Measurements from ENCODE around the gene PADI2.
"Not testable (repeated sequence)": the region's sequence is repeated elsewhere in the genome, so short reads cannot be mapped to it uniquely, and the experiment has no call there.

Gene PADI2

DNA sequence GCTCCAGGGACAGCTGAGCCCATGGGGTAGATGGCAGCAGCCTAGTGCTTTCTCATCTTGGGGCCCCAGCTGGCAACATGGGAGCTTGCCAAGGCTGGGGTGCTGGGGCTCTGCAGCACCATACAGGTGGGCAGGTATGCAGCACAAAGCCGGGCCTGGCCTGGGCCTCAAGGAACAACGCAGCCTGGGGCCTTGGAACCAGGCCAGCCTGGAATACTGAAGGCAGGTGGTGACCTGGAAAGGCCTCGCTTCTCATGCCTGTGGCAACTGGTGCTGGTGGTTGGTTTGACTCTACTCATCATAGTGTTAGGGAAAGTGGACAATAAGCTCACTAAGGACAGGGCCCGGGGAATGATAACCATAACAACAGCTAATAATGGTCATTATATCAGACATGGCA is 38.4 kb downstream of the PADI2 start:
- DNase-seq, result no peak

DNA sequence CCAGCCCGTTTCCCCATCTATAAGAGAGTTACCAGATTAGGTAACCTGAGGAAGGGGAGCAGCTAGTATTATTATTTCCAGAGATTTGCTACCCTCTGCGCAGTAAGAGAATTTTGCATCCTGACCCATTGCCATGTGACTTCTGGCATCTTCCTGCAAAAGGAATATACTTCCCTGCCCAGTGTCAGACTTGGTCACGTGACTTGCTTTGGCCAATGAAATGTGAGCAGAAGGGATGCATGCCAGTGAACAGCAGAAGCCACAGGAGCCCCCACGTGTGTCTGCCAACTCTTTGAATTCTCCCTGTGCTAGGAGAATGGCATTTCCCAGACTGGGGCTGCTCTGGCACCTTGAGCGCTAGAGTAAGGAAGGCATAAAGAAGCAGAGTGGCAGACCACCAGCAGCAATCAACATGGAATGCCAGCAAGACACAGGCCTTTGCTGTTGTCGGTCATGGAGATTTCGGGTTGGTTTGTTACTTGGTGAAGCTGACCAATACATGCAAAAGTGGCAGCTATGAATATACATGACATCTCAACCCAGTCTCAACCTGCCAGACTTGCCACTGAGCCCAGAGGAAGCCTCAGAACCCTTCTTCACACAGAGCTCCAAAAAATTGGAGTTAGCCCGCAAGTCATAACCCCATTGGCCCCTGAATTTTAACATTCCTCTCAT is 39.0 kb downstream of the PADI2 start:
- no peak for DNase-seq

DNA sequence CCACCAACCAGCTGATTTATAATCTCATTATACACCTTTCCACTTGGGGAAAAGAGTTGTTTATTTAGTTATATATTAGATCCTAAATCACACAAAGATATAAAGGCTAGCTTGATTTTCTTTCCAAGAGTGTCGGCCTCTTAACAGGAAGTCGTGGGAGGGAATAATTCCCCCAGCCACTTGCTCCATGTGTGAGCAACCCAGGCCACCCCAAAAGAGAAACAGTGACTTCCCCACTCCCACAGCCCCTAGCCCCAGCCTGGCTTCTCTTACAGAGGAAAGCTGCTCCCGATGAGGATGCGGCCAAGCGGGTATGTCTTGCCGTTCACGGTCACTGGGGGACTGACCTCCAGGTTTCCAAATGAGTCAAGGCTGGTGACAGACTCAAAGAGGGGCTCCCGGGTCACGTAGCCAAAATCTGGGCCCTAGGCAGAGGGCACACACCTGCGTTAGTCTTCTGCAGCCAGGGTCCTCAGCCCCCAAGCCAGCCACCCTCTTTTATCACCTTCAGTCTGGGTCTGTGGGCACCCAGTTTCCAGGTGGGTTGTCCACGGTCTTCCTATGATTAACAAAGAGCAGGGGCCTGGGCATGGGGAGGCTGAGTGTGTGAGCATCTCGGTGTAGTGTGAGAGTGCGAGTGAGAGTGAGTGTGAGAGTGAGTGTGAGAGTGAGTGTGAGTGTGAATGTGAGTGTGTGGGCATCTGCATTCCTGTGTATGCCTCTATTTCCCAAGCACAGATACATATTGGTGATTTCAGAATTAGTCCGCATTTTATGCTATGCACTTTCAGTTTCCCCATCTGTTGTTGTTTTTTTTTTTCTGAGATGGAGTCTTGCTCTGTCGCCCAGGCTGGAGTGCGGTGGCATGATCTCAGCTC is 40.0 kb downstream of the PADI2 start:
- no peak for DNase-seq

GRCh38 chr1:17075470-17076255 is 43.6 kb downstream of the PADI2 start:
- no peak for DNase-seq

- DNase-seq, result no peak
Measured at GRCh38 chr1:17071794-17072193, 47.5 kb downstream of the PADI2 start.

GRCh38 chr1:17070163-17070525 is 49.1 kb downstream of the PADI2 start:
- DNase-seq, result no peak

DNA sequence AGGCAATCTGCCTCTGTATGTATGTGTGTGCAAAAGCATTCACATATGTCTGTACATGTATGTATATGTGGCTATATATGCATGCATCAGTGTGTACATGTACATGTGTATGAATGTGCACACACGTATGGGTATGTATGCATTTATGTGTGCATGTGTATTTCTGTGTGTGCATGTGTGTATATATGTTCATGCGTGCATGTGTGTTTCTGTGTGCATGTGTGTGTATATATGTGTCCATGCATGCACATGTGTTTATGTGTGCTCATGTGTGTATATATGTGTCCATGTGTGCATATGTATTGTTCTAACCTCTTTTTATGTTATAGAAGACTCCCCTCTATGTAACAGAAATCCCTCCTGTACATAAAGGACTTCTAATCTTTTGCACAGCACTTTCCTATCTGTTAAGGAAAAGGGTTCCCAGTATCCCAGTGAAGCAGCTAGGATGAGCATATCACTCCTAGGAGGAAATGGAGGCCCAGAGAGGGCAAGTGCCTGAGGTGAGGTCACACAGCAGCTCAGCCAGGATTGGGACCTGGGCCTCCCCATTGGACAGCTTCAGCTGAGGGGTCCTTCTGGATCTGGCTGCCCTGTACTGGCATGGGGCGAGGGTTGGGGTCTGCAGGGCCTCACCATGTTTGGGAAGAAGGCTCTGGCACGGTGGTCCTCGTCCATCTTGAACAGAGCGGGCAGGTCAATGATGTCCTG is 49.6 kb downstream of the PADI2 start:
- DNase-seq, result no peak

GRCh38 chr1:17068789-17069188 is 50.5 kb downstream of the PADI2 start:
- no peak for DNase-seq

GRCh38 chr1:17067465-17068240 is 51.6 kb downstream of the PADI2 start:
- DNase-seq, result no peak

GRCh38 chr1:17067069-17067426 is 52.2 kb downstream of the PADI2 start:
- no peak for DNase-seq

DNA sequence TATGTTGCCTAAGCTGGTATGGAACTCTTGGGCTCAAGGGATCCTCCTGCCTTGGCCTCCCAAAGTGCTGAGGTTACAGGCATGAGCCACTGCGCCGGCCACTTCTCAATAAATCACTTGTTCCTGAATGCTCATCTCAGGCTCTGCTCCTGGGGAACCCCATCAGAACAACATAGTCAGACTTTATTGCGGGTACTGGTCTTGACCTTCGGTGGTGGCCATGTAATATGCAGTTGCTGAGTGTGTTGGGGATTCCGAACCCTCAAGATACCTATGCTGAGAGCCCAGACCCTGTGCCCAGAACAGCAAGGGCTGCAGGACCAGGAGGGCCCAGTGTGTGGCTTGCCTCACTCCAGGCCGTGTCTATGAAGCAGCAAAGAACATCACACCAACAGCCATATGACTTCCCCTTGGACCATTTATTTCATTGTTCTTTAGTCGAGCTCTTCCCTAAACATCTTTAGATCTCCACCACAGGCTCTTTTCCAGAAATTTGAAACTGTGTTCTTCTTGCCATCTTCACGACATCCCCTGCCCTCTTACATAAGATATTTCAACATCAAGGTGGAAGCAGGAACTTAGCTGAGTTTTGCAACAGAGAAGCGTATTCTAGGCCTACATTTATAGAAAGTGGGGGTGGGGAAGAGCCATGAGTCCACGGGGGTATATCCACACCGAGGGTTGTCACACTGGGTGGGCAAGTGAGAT is 52.7 kb downstream of the PADI2 start:
- DNase-seq, result no peak

DNA sequence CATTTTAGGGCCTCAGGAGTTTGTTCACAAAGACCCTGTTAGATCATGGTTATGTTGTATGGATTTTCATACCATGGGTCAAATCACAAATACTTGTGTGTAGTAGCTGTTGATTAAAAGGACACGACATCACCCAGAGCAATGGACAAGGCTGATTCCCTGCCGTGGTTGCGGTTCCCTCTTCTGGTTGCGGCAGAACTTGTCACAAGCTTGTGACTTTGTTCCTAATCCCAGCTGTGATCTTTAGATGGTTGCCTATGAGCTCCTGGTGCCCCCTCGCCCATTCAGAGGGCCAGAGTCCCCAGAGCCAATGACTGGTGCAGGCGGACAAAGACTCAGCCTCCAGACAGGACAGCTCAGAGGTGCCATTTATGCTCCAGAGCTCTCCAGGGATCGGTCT is 53.6 kb downstream of the PADI2 start:
- no peak for DNase-seq

DNA sequence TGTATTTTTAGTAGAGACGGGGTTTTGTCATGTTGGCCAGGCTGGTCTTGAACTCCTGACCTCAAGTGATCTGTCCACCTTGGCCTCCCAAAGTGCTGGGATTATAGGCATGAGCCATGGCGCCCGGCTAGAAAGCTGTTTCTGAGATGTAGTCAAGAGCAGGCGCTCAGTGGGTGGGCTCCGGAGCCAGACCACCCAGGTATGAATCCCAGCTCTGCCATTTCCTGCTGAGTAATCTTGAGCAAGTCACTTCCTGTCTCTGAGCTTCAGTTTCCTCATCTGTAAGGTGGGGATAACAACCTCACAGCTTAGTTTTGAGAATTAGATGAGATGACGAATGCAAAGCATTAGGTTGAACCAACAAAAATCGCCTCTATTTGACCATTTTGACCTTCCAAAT is 56.5 kb downstream of the PADI2 start:
- not testable (repeated sequence) for DNase-seq

DNA sequence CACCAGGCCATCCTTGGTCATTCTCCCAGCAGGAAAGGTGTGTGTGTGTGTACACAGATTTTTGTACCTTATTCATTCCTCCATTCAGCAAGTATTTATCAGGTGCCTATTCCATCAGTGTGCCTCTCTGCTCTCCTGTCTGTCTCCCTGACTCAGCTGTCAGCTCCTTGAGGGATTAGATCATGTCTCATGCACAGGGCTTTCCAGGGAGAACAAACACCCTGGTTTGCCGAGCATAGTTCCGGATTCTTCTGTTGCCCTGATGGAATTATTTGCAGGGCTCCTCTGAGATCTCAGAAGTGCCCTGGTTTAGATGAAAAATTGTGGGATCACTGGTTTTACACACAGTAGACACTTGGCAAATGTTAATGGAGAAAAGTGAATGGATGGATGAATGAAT is 57.4 kb downstream of the PADI2 start:
- DNase-seq, result no peak

GRCh38 chr1:17061486-17061885 is 57.8 kb downstream of the PADI2 start:
- DNase-seq, result no peak

DNA sequence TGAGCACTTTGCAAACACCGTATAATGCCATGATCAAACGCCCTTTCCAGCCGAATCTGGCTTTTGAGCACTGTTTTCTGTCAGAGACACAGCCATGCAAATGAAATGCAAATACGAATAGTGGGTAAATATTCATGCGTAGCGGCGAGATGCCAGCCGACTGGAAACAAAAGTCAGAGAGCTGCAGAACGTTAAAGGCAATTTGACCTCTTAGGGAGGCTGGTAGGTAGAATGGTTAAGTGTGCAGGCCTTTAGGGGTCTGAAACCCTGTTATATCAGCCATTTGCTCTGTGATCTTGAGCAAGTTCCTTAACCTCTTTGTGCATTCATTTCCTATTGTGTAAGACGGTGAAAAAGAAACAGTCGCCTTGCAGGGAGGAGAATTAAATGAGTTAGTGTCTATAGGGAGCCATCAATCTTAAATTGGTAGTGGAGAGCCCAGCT is 58.9 kb downstream of the PADI2 start:
- no peak for DNase-seq

DNA sequence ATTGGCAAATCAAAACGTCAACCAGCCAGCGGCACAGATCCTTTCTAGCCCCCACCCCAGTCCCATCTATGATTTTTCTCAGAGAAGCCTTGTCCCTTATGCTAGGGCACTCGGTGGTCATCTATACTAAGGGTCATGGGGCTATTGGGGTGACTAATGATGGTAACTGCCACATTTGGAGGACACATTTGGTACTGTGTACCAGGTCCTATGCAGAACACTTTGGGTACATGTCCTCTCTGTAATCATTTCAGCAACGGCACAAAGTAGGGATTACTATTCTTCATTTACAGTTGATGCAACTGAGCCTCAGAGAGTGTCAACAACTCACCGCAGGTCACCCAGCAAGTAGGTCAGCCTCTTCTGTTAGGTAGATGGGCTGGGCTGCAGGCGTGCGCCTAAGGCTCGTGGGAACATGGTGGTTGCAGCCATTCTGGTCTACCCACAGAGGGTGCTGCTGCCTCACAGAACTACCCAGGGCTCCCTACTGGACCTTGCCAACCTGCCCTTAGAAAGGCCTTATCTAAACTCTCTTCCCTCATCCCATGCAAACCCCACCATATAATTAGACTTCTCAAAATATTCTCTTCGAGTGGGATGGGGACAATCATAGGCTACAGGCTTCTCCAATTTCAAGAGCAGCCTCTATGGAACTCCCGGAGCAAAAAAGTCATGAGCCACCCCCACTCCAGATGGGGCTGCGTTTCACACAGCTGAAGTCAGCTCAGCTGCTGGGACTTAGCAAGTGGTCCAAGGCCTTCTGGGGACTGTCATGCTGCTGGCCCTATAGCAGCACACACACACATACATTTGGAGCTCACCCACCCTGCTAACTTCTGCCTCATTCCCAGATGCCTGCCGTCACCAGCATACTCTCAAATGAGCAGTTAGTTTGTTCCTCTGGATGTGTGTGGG is 59.6 kb downstream of the PADI2 start:
- DNase-seq, result no peak

DNA sequence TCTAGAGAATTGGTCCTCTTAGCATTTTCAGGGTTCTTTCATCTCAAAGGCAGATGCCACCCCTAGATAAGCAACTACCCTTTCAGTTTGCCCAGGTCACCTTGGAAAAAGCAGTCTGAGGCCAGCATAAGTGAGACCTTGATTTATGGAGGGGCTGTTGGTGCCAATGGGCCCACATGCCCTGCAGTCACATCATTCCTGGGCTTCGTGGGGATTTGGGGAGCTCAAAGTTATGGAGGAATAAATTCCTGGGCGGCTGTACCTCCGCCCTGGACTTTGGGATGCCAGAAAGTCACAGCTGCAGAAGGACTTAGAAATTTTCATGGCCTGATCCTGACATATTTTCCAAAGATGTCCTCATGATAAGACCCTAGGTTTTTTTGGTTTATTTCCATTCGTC is 62.7 kb downstream of the PADI2 start:
- no peak for DNase-seq

- DNase-seq, result no peak
Measured at GRCh38 chr1:17055801-17056200, 63.5 kb downstream of the PADI2 start.

DNA sequence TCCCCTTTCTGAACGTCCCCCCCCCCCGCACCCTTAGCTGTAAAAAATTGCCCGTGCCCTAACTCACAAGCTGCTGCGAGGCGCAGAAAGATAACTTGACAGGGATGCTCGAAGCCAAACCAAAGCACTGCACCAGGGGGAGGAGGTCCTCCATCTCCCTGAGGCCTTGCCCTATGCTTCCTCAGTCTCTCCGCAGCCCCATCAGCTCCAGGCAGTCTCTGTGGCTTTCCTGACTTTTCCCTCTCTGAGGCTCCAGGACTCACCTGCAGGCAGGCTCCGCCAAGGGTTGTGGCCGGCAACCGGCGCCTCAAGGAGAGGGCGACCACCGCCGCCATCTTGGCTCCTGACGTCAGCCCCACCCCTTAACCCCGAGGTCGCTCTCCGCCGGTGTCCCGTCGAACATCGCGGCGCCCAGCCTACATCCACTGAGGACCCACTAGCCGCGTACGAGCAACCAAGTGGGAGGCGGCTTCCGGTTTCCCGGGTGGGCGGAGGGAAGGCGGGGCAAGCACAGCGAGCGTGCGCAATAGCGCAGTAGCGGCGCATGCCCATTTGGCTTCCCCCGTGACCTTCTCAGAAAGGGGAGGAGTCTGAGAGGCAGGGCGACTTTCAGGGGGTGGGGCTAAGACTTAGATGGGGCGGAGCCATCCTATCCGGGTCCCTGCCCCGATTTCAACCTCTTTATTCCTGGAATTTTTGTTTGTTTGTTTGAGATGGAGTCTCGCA is 65.4 kb downstream of the PADI2 start, which contains the start of gene SDHB:
TSS of gene SDHB (minus strand) at position 348 of the 726 bp plus-strand sequence. CDS start at position 335, 13 bp downstream.
- DNase-seq, result peak; percentile 99
